Activated CD4-positive, alpha-beta T cell treated with anti-CD3 and anti-CD28 coated beads, Interleukin-2, amount 50 U/mL, for 24 hours (primary cell): Measurements from ENCODE around the gene UQCC5.
"Not testable (repeated sequence)": the region's sequence is repeated elsewhere in the genome, so short reads cannot be mapped to it uniquely, and the experiment has no call there.

ENCODE experiments used
- DNase-seq, 2 donors: peaks; one replicate each; pipeline ENCODE4 v3.0.0-alpha.2; 2020; ENCODE audit warnings: low read depth in 1 of 2, low spot score in 1 of 2

Gene UQCC5

GRCh38 chr3:52521881-52522650 lies 14.3 kb upstream of the UQCC5 start:
- DNase-seq, result no peak

- DNase-seq, result no peak
Measured at GRCh38 chr3:52522651-52523251, 13.7 kb upstream of the UQCC5 start.

- DNase-seq, result no peak
Measured at GRCh38 chr3:52523386-52524257, 12.8 kb upstream of the UQCC5 start.

- no peak for DNase-seq
Measured at GRCh38 chr3:52524258-52524751, 12.1 kb upstream of the UQCC5 start.

- no peak for DNase-seq
Measured at GRCh38 chr3:52524752-52525679, 11.4 kb upstream of the UQCC5 start.

- DNase-seq, result no peak
Measured at GRCh38 chr3:52525680-52526561, 10.5 kb upstream of the UQCC5 start.

- not testable (repeated sequence) for DNase-seq
Measured at GRCh38 chr3:52526671-52527038, 9.8 kb upstream of the UQCC5 start.

- DNase-seq, result no peak
Measured at GRCh38 chr3:52527039-52527731, 9.2 kb upstream of the UQCC5 start.

- no peak for DNase-seq
Measured at GRCh38 chr3:52527732-52528585, 8.4 kb upstream of the UQCC5 start.

- DNase-seq, result no peak
Measured at GRCh38 chr3:52528586-52529375, 7.6 kb upstream of the UQCC5 start.

- DNase-seq, result no peak
Measured at GRCh38 chr3:52529376-52530333, 6.8 kb upstream of the UQCC5 start.

GRCh38 chr3:52530918-52531826 lies 5.2 kb upstream of the UQCC5 start:
- no peak for DNase-seq

GRCh38 chr3:52531860-52532516 lies 4.4 kb upstream of the UQCC5 start:
- DNase-seq, result no peak

GRCh38 chr3:52532517-52532837 lies 3.9 kb upstream of the UQCC5 start:
- DNase-seq, result no peak
